ENCODE data around the gene VANGL2.

Gene VANGL2

GRCh38 chr1:160359559-160360226 lies 40.7 kb upstream of the VANGL2 start (continued):
- TF ChIP-seq CREB5 (CRISPR knock-in tag; IDR thresholded peaks at IDR 0.05; ENCODE audit: low read depth) = no peak

- TF ChIP-seq ARNTL (CRISPR knock-in tag; IDR thresholded peaks at IDR 0.05; ENCODE audit: borderline replicate concordance, low read depth) (no peak), ZFP3 (CRISPR knock-in tag; IDR thresholded peaks at IDR 0.05) (no peak), SNAI2 (CRISPR knock-in tag; IDR thresholded peaks at IDR 0.05) (no peak), TCF4 (CRISPR knock-in tag; IDR thresholded peaks at IDR 0.05; ENCODE audit: borderline replicate concordance) (no peak), ZFP30 (CRISPR knock-in tag; IDR thresholded peaks at IDR 0.05) (no peak), CSDC2 (CRISPR knock-in tag; IDR thresholded peaks at IDR 0.05) (no peak), TSHZ2 (CRISPR knock-in tag; IDR thresholded peaks at IDR 0.05) (no peak), BACH2 (CRISPR knock-in tag; IDR thresholded peaks at IDR 0.05; ENCODE audit: borderline replicate concordance) (no peak), ZC3H10 (CRISPR knock-in tag; IDR thresholded peaks at IDR 0.05) (no peak), CREB5 (CRISPR knock-in tag; IDR thresholded peaks at IDR 0.05; ENCODE audit: low read depth) (no peak), PPARA (CRISPR knock-in tag; IDR thresholded peaks at IDR 0.05; ENCODE audit: borderline replicate concordance) (no peak), ISL1 (CRISPR knock-in tag; IDR thresholded peaks at IDR 0.05) (no peak), PATZ1 (CRISPR knock-in tag; IDR thresholded peaks at IDR 0.05; ENCODE audit: borderline replicate concordance) (no peak), ESRRG (CRISPR knock-in tag; IDR thresholded peaks at IDR 0.05) (no peak), POU6F1 (CRISPR knock-in tag; IDR thresholded peaks at IDR 0.05; ENCODE audit: borderline replicate concordance, low read depth) (no peak), ZNF8 (CRISPR knock-in tag; IDR thresholded peaks at IDR 0.05) (no peak), OSR1 (CRISPR knock-in tag; IDR thresholded peaks at IDR 0.05) (no peak)
- TF ChIP-seq, protein P1, sequence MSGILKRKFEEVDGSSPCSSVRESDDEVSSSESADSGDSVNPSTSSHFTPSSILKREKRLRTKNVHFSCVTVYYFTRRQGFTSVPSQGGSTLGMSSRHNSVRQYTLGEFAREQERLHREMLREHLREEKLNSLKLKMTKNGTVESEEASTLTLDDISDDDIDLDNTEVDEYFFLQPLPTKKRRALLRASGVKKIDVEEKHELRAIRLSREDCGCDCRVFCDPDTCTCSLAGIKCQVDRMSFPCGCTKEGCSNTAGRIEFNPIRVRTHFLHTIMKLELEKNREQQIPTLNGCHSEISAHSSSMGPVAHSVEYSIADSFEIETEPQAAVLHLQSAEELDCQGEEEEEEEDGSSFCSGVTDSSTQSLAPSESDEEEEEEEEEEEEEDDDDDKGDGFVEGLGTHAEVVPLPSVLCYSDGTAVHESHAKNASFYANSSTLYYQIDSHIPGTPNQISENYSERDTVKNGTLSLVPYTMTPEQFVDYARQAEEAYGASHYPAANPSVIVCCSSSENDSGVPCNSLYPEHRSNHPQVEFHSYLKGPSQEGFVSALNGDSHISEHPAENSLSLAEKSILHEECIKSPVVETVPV (CRISPR knock-in tag; IDR thresholded peaks at IDR 0.05) = no peak
- no peak for ATAC-seq
Measured at GRCh38 chr1:160360227-160360695, 40.1 kb upstream of the VANGL2 start.

DNA sequence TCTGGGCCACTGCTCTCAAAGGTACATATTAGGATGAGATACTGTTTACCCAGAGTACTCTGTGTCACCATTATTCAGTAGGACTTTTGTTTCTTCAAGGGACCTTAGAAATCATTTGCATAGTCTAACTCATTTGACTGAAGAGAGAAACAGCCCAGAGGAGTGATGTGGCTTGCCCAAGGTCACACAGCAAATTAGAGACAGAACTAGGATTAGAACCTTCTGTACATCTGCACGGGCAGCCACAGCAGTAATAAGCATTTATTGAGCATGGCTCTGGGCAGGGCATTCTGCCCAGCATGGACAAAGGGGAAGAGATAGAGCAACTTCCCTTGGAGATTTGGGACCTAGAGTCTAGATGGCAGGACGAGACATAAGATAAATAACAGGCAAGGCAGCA lies 39.2 kb upstream of the VANGL2 start:
- ATAC-seq = no peak
- TF ChIP-seq, protein P1 (CRISPR knock-in tag; IDR thresholded peaks at IDR 0.05) = no peak
- TF ChIP-seq SNAI2 (CRISPR knock-in tag; IDR thresholded peaks at IDR 0.05) = no peak
- no peak for TF ChIP-seq POU6F1 (CRISPR knock-in tag; IDR thresholded peaks at IDR 0.05; ENCODE audit: borderline replicate concordance, low read depth)
- TF ChIP-seq ZNF8 (CRISPR knock-in tag; IDR thresholded peaks at IDR 0.05) = no peak
- no peak for TF ChIP-seq BACH2 (CRISPR knock-in tag; IDR thresholded peaks at IDR 0.05; ENCODE audit: borderline replicate concordance)
- no peak for TF ChIP-seq PATZ1 (CRISPR knock-in tag; IDR thresholded peaks at IDR 0.05; ENCODE audit: borderline replicate concordance)
- TF ChIP-seq TOX (CRISPR knock-in tag; IDR thresholded peaks at IDR 0.05; ENCODE audit: borderline replicate concordance) = no peak
- TF ChIP-seq OSR1 (CRISPR knock-in tag; IDR thresholded peaks at IDR 0.05) = no peak
- no peak for TF ChIP-seq ESRRG (CRISPR knock-in tag; IDR thresholded peaks at IDR 0.05)
- TF ChIP-seq ZFP30 (CRISPR knock-in tag; IDR thresholded peaks at IDR 0.05) = no peak

Measured in SK-N-SH treated with all-trans-retinoic acid at 6 μM for 48 hours (cell line).